Osteoblast (primary cell): Measurements from ENCODE around the gene AUH. TPM values are rescaled to one million over a fixed set of nuclear protein-coding genes. Genes with fewer than 3 reads are reported as not detected.

Experiments used
- DNase-seq: peaks from one replicate; pipeline ENCODE4 v3.0.0; 2011; ENCODE audit warnings: low spot score, mixed read lengths; ENCODE audit not compliant: insufficient read length; ENCODE audit errors: missing footprints
- H2AFZ ChIP-seq: 2 replicates; pipeline ENCODE4 v1.6.0; 2011; ENCODE audit warnings: mild to moderate bottlenecking, low read length
- H3K27ac ChIP-seq: 2 replicates; pipeline ENCODE4 v1.5.1; 2011; ENCODE audit warnings: mild to moderate bottlenecking, low read depth, low read length, moderate library complexity
- H3K27me3 ChIP-seq: 2 replicates; pipeline ENCODE4 v1.6.0; 2012; ENCODE audit warnings: mild to moderate bottlenecking, control low read depth, inconsistent platforms, low read length, moderate library complexity; ENCODE audit not compliant: insufficient read depth
- H3K36me3 ChIP-seq: 2 replicates; pipeline ENCODE4 v1.5.1; 2011; ENCODE audit warnings: mild to moderate bottlenecking, low read length, control low read depth, moderate library complexity; ENCODE audit not compliant: insufficient read depth
- H3K4me1 ChIP-seq: 2 replicates; pipeline ENCODE4 v1.5.1; 2011; ENCODE audit warnings: mild to moderate bottlenecking, low read length, control low read depth, moderate library complexity; ENCODE audit not compliant: insufficient read depth
- H3K4me2 ChIP-seq: 2 replicates; pipeline ENCODE4 v1.6.0; 2011; ENCODE audit warnings: mild to moderate bottlenecking, low read length; ENCODE audit not compliant: insufficient read depth
- H3K4me3 ChIP-seq: fragments of 200-600 bp; sonication (generic); 3 replicates; pipeline ENCODE4 v1.5.1; 2012; ENCODE audit warnings: mild to moderate bottlenecking, low read length, inconsistent platforms; ENCODE audit not compliant: insufficient read depth
- H3K79me2 ChIP-seq: 2 replicates; pipeline ENCODE4 v1.6.0; 2012; ENCODE audit warnings: mild to moderate bottlenecking, low read length, control low read depth, inconsistent platforms; ENCODE audit not compliant: insufficient read depth
- H3K9me3 ChIP-seq: 2 replicates; pipeline ENCODE4 v1.5.1; 2011; ENCODE audit warnings: low read depth, low read length, control low read depth
- H4K20me1 ChIP-seq: 2 replicates; pipeline ENCODE4 v1.6.0; 2012; ENCODE audit warnings: mild to moderate bottlenecking, low read length, control low read depth; ENCODE audit not compliant: insufficient read depth
- CTCF ChIP-seq: IDR thresholded peaks from 2 replicates; pipeline ENCODE4 v1.5.1; 2011; ENCODE audit warnings: mild to moderate bottlenecking, low read depth, low read length, moderate library complexity; ENCODE audit errors: extremely low read depth
- total RNA-seq: library from RNA; depleted of rRNA; stranded (reverse); fragments of >200 nt; gene quantifications from 2 replicates; pipeline ENCODE4 v1.2.3, GENCODE V29; 2012

The AUH gene
- total RNA-seq, 1 donor, result 17.0 TPM

GRCh38 chr9:91285729-91286353, 75.9 kb downstream of the AUH start:
- no peaks in the 10 kb centered on the region for H4K20me1 ChIP-seq
- H3K4me1 ChIP-seq, result peaks cover 5% of the 10 kb centered on the region
- no peak overlapping the region for H3K4me2 ChIP-seq
- TF ChIP-seq CTCF, result no peak
- H3K27me3 ChIP-seq, result no peaks in the 10 kb centered on the region
- H3K27ac ChIP-seq, result no peak overlapping the region
- DNase-seq, result no peak
- H2AFZ ChIP-seq, result no peak overlapping the region
- no peaks in the 10 kb centered on the region for H3K79me2 ChIP-seq
- H3K36me3 ChIP-seq, result no peaks in the 10 kb centered on the region
- H3K9me3 ChIP-seq, result no peaks in the 10 kb centered on the region
- no peak overlapping the region for H3K4me3 ChIP-seq

GRCh38 chr9:91282292-91282691, 79.4 kb downstream of the AUH start:
- H3K4me2 ChIP-seq, result no peak overlapping the region
- no peak for TF ChIP-seq CTCF
- no peak overlapping the region for H2AFZ ChIP-seq
- H3K9me3 ChIP-seq, result no peaks in the 10 kb centered on the region
- H3K79me2 ChIP-seq, result no peaks in the 10 kb centered on the region
- H3K4me1 ChIP-seq, result peaks cover 5% of the 10 kb centered on the region
- no peak overlapping the region for H3K27ac ChIP-seq
- H3K27me3 ChIP-seq, result no peaks in the 10 kb centered on the region
- H4K20me1 ChIP-seq, result no peaks in the 10 kb centered on the region
- no peak overlapping the region for H3K4me3 ChIP-seq
- no peaks in the 10 kb centered on the region for H3K36me3 ChIP-seq
- DNase-seq, result no peak

GRCh38 chr9:91279296-91280204, 82.2 kb downstream of the AUH start:
- no peak for TF ChIP-seq CTCF
- H4K20me1 ChIP-seq, result no peaks in the 10 kb centered on the region
- no peaks in the 10 kb centered on the region for H3K79me2 ChIP-seq
- H3K9me3 ChIP-seq, result no peaks in the 10 kb centered on the region
- no peaks in the 10 kb centered on the region for H3K36me3 ChIP-seq
- DNase-seq, result no peak
- H3K27ac ChIP-seq, result no peak overlapping the region
- H3K27me3 ChIP-seq, result no peaks in the 10 kb centered on the region
- no peak overlapping the region for H2AFZ ChIP-seq
- no peak overlapping the region for H3K4me3 ChIP-seq
- H3K4me2 ChIP-seq, result no peak overlapping the region
- H3K4me1 ChIP-seq, result no peaks in the 10 kb centered on the region

GRCh38 chr9:91276513-91276912, 85.2 kb downstream of the AUH start:
- H3K27ac ChIP-seq, result no peak overlapping the region
- H4K20me1 ChIP-seq, result no peaks in the 10 kb centered on the region
- no peak overlapping the region for H2AFZ ChIP-seq
- H3K4me2 ChIP-seq, result no peak overlapping the region
- no peak for TF ChIP-seq CTCF
- no peaks in the 10 kb centered on the region for H3K27me3 ChIP-seq
- DNase-seq, result no peak
- H3K4me3 ChIP-seq, result no peak overlapping the region
- H3K9me3 ChIP-seq, result no peaks in the 10 kb centered on the region
- no peaks in the 10 kb centered on the region for H3K79me2 ChIP-seq
- H3K4me1 ChIP-seq, result no peaks in the 10 kb centered on the region
- no peaks in the 10 kb centered on the region for H3K36me3 ChIP-seq
